A549 (cell line): Measurements from ENCODE around the gene ARHGAP19.

ENCODE experiments used
- CEBPB ChIP-seq, 2 experiments: fragments of >200 bp in 1 of 2; sonication (Bioruptor Twin) in 1 of 2; formaldehyde crosslinking in 1 of 2; IDR thresholded peaks; 2 replicates each; pipeline ENCODE4 v1.6.1; 2012 to 2016
- CTCF ChIP-seq: fragments of >200 bp; sonication (Bioruptor Twin); formaldehyde crosslinking; IDR thresholded peaks from 3 replicates; pipeline ENCODE4 v1.5.1; 2016
- POLR2AphosphoS2 ChIP-seq: conservative IDR thresholded peaks from 2 replicates; pipeline ENCODE4 v1.6.1; 2012; ENCODE audit warnings: low read length, improper control_type of control experiment, inconsistent platforms
- SMC3 ChIP-seq: fragments of >200 bp; sonication (Bioruptor Twin); formaldehyde crosslinking; IDR thresholded peaks from 3 replicates; pipeline ENCODE4 v1.6.1; 2018; ENCODE audit warnings: inconsistent platforms
- SREBF2 ChIP-seq: fragments of 450-650 bp; IDR thresholded peaks from 2 replicates; pipeline ENCODE4 v1.6.1; 2014; ENCODE audit warnings: mild to moderate bottlenecking, moderate library complexity

- TF ChIP-seq CTCF (no peak), CEBPB (IDR thresholded peaks at IDR 0.05) (no peak), SREBF2 (no peak), POLR2AphosphoS2 (no peak), SMC3 (no peak)
Observed at GRCh38 chr10:97226398-97226797, 66.0 kb downstream of the ARHGAP19 start.
